Measurements from ENCODE around the gene RUNX3. TPM values are rescaled to one million over a fixed set of nuclear protein-coding genes. Genes with fewer than 3 reads are reported as not detected.

The RUNX3 gene
- total and polyA plus RNA-seq, 4 donors: 0.43 to 1.1 (median 0.88) TPM

GRCh38 chr1:24970926-24971875 lies 41.1 kb upstream of the RUNX3 start:
- H3K27ac ChIP-seq (ENCODE audit: low read depth in 1 of 2, low read length in 2 of 2): no peak overlapping the region
- no peak for TF ChIP-seq REST (IDR thresholded peaks at IDR 0.05)
- TF ChIP-seq HNF4A (conservative IDR thresholded peaks at IDR 0.05): no peak
- TF ChIP-seq MAX (IDR thresholded peaks at IDR 0.05): no peak
- TF ChIP-seq SP1 (IDR thresholded peaks at IDR 0.05): no peak
- no peak for TF ChIP-seq ATF3 (IDR thresholded peaks at IDR 0.05)
- TF ChIP-seq TAF1 (conservative IDR thresholded peaks at IDR 0.05): no peak
- TF ChIP-seq FOXA1 (IDR thresholded peaks at IDR 0.05): no peak
- TF ChIP-seq CTCF (IDR thresholded peaks at IDR 0.05; ENCODE audit: low read depth, low read length, missing input control): no peak
- TF ChIP-seq ZBTB33 (IDR thresholded peaks at IDR 0.05): no peak
- TF ChIP-seq FOXA2 (IDR thresholded peaks at IDR 0.05): no peak
- TF ChIP-seq RXRA (IDR thresholded peaks at IDR 0.05): no peak
- TF ChIP-seq JUND (IDR thresholded peaks at IDR 0.05): no peak
- no peak for TF ChIP-seq GABPA (IDR thresholded peaks at IDR 0.05 in 1 of 2, conservative IDR thresholded peaks at IDR 0.05 in 1 of 2)
- no peak for TF ChIP-seq RAD21 (IDR thresholded peaks at IDR 0.05)
- TF ChIP-seq EGR1 (IDR thresholded peaks at IDR 0.05; ENCODE audit: low read depth in 2 of 2): no peak
- TF ChIP-seq YY1 (IDR thresholded peaks at IDR 0.05): no peak
- TF ChIP-seq NR2F2 (IDR thresholded peaks at IDR 0.05): no peak
- TF ChIP-seq HNF4G (IDR thresholded peaks at IDR 0.05): no peak
- peaks cover 5 to 14% (median 8%) of the 10 kb centered on the region in 4 donors for H3K9me3 ChIP-seq (ENCODE audit: control insufficient read depth in 4 of 4, low read length in 3 of 4)
- no peak overlapping the region for H3K9ac ChIP-seq (ENCODE audit: low read depth in 1 of 2, low read length in 2 of 2)
- DNase-seq (ENCODE audit: low spot score): no peak
- H3K36me3 ChIP-seq (ENCODE audit: control insufficient read depth in 4 of 4, insufficient read depth in 3 of 4, low read depth in 1 of 4, low read length in 3 of 4): no peaks in the 10 kb centered on the region
- 85% methylated on average over 23 of the region's 23 CpGs for WGBS
- H3K27me3 ChIP-seq (ENCODE audit: control insufficient read depth in 4 of 4, insufficient read depth in 4 of 4, low read length in 3 of 4): peaks cover 0 to 1% (median 0%) of the 10 kb centered on the region in 4 donors
- H3K4me1 ChIP-seq (ENCODE audit: control insufficient read depth in 4 of 4, insufficient read depth in 4 of 4, low read length in 3 of 4): no peaks in the 10 kb centered on the region
- no peak overlapping the region for H3K4me3 ChIP-seq (ENCODE audit: low read depth in 1 of 3, low read length in 3 of 3)
